Tibial nerve (tissue), 4 donors: ENCODE data around the gene ABCB9. TPM values are rescaled to one million over a fixed set of nuclear protein-coding genes. Genes with fewer than 3 reads are reported as not detected.

Experiments
- DNase-seq, 2 donors: peaks; one replicate each; pipeline ENCODE4 v3.0.0-alpha.2; 2019; ENCODE audit warnings: low spot score in 2 of 2
- H3K27ac ChIP-seq, 4 donors: fragments of 200-600 bp; sonication (generic) in 3 of 4; one replicate each; pipeline ENCODE4 v1.5.1; 2017 to 2019; ENCODE audit warnings: mild to moderate bottlenecking in 1 of 4
- H3K27me3 ChIP-seq, 2 donors: fragments of 200-600 bp; sonication (generic) in 1 of 2; one replicate each; pipeline versions ENCODE4 v1.5.1 to v1.6.0; 2017 to 2019
- H3K36me3 ChIP-seq, 3 donors: fragments of 200-600 bp; sonication (generic); one replicate each; pipeline ENCODE4 v1.5.1; 2018 to 2019
- H3K4me1 ChIP-seq, 4 donors: fragments of 200-600 bp; sonication (generic) in 3 of 4; one replicate each; pipeline ENCODE4 v1.5.1; 2017 to 2019
- H3K4me3 ChIP-seq, 4 donors: fragments of 200-600 bp; sonication (generic) in 3 of 4; one replicate each; pipeline ENCODE4 v1.5.1; 2017 to 2019; ENCODE audit warnings: mild to moderate bottlenecking in 1 of 4, moderate library complexity in 1 of 4
- H3K9me3 ChIP-seq, 4 donors: fragments of 200-600 bp; sonication (generic) in 3 of 4; one replicate each; pipeline ENCODE4 v1.5.1; 2017 to 2019
- CTCF ChIP-seq, 5 experiments: fragments of 200-600 bp in 3 of 5; fragments of 450-650 bp in 2 of 5; sonication (generic) in 3 of 5; IDR thresholded peaks; one replicate each; pipeline ENCODE4 v1.5.1; 2016 to 2019; ENCODE audit warnings: antibody characterized with exemption in 5 of 5, mild to moderate bottlenecking in 3 of 5, moderate library complexity in 2 of 5
- EP300 ChIP-seq, 2 donors: sonication (generic); formaldehyde crosslinking; IDR thresholded peaks; one replicate each; pipeline ENCODE4 v1.6.1; 2017; ENCODE audit warnings: antibody characterized with exemption in 2 of 2, mild to moderate bottlenecking in 1 of 2
- POLR2A ChIP-seq, 2 donors: fragments of 450-650 bp; IDR thresholded peaks; one replicate each; pipeline ENCODE4 v1.6.1; 2017; ENCODE audit warnings: antibody characterized with exemption in 2 of 2, mild to moderate bottlenecking in 2 of 2, moderate library complexity in 2 of 2
- WGBS, 2 donors: methylation state at CpG; one replicate each; pipeline ENCODE4 v1.1.5; 2018; 5-methylcytosine and 5-hydroxymethylcytosine counted together
- small RNA-seq: library from RNA; depleted of rRNA; stranded (forward); fragments of <200 nt; gene quantifications from one replicate; pipeline ENCODE3, GENCODE V24; 2016
- total RNA-seq, 4 donors: library from RNA; depleted of rRNA; stranded (reverse); fragments of >200 nt; gene quantifications; one replicate each; pipeline ENCODE4 v1.1.0, GENCODE V29; 2016

The ABCB9 gene
- total RNA-seq, 4 donors from 2014 or later = 4.2 to 11.4 (median 6.0) TPM

GRCh38 chr12:122880668-122881067, 85.6 kb downstream of the ABCB9 start:
- Histone ChIP-seq H3K4me1 (peaks cover 0 to 92% (median 60%) of the 10 kb centered on the region in 4 donors), H3K27ac (peak overlapping the region in 3 of 4 donors; percentile 26 to 45 (median 28)), H3K9me3 (no peaks in the 10 kb centered on the region), H3K36me3 (no peaks in the 10 kb centered on the region), H3K27me3 (no peaks in the 10 kb centered on the region), H3K4me3 (no peak overlapping the region)
- DNase-seq = no peak
- 29 to 37% methylated on average over 8 of the region's 8 CpGs for WGBS, 2 donors
- peak; percentile 18 to 43 (median 24) for TF ChIP-seq CTCF (IDR thresholded peaks at IDR 0.05)
- no peak for TF ChIP-seq EP300 (IDR thresholded peaks at IDR 0.05)

GRCh38 chr12:122880155-122880667, 86.1 kb downstream of the ABCB9 start:
- no peak for DNase-seq
- peaks cover 0 to 94% (median 61%) of the 10 kb centered on the region in 4 donors for H3K4me1 ChIP-seq

More at GRCh38 chr12:122880155-122880667, 86.1 kb downstream of the ABCB9 start:
- Histone ChIP-seq H3K9me3 (no peaks in the 10 kb centered on the region), H3K27ac (peak overlapping the region in 3 of 4 donors; percentile 26 to 45 (median 28)), H3K4me3 (no peak overlapping the region), H3K36me3 (no peaks in the 10 kb centered on the region), H3K27me3 (no peaks in the 10 kb centered on the region)
- TF ChIP-seq POLR2A (IDR thresholded peaks at IDR 0.05) (no peak), CTCF (IDR thresholded peaks at IDR 0.05) (no peak), EP300 (IDR thresholded peaks at IDR 0.05) (no peak)
- WGBS, 2 donors = 43 to 55% methylated on average over 10 of the region's 10 CpGs

Small RNA genes within 50 kb of the gene (small RNA-seq; reads per million reads assigned to genes)
- gene ARL6IP4 (not detected), gene MIR4304 (not detected)

Other genes with a start within 250 kb of the ABCB9 start
- under 1 TPM in 1 of 4 donors, not detected in 3; 0.42 TPM for gene HCAR3, start 249.7 kb downstream of the ABCB9 start, total RNA-seq
- gene HCAR1, start 235.6 kb downstream of the ABCB9 start, total RNA-seq = 1 to 10 TPM in 2 of 4 donors, under 1 TPM in 2; under 0.01 to 1.8 (median 1.1) TPM
- gene DENR, start 213.6 kb downstream of the ABCB9 start, total RNA-seq = 10 to 100 TPM; 12.6 to 25.1 (median 17.3) TPM
- 1 to 10 TPM in 2 of 4 donors, under 1 TPM in 2; 0.78 to 1.5 (median 1.2) TPM for gene CCDC62, start 191.9 kb downstream of the ABCB9 start, total RNA-seq
- 10 to 100 TPM; 10.3 to 22.5 (median 16.9) TPM for gene HIP1R, start 131.0 kb downstream of the ABCB9 start, total RNA-seq
- gene VPS37B, start 70.3 kb downstream of the ABCB9 start, total RNA-seq = 10 to 100 TPM; 24.5 to 28.4 (median 25.8) TPM
- gene OGFOD2, start 8.8 kb upstream of the ABCB9 start, total RNA-seq = 10 to 100 TPM in 3 of 4 donors, 1 to 10 TPM in 1; 7.2 to 19.8 (median 13.4) TPM
- 100 to 1,000 TPM; 197 to 338 (median 251) TPM for gene ARL6IP4, start 14.2 kb upstream of the ABCB9 start, total RNA-seq
- 1 to 10 TPM; 6.1 to 9.8 (median 9.0) TPM for gene PITPNM2, start 184.6 kb upstream of the ABCB9 start, total RNA-seq